Measurements from ENCODE around the gene DGCR8.

The DGCR8 gene

GRCh38 chr22:20079745-20080444 is at the start of gene DGCR8:
TSS of gene DGCR8 (plus strand) at chr22:20080241. CDS start at chr22:20085964, 5,723 bp downstream.
- peak; percentile 99 for DNase-seq (ENCODE audit: low spot score)

- DNase-seq (ENCODE audit: low spot score) = no peak
Observed at GRCh38 chr22:20031732-20032406, 48.2 kb upstream of the DGCR8 start.

DNA sequence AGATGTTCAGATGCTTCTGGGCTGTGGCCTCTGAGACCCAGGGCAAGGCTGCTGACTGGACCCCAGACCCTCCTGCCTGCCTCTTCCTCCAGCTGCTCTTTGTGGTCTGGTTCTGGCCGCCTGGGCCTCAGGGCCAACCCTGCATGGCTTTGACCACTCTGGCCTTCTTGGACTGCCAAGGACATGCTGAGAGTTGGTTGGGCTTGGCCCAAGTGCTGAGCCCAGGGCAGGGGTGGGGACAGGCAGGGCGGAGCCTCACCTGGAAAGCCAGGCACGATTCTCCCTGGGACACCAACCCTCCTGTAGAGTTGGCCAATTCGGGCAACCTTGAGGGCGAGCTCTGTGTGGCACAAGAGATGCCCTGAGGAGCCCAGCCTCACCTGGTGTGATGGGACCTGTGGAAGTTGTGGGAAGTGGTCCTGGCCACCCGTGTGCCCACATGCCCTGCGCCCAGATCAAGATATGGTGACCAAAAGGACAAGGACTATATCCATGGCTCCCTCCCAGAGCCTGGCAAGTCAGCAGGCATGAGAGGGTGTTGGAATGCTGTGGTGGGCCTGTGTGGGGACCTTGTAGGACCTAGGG is 47.5 kb upstream of the DGCR8 start:
- no peak for DNase-seq (ENCODE audit: low spot score)

DNA sequence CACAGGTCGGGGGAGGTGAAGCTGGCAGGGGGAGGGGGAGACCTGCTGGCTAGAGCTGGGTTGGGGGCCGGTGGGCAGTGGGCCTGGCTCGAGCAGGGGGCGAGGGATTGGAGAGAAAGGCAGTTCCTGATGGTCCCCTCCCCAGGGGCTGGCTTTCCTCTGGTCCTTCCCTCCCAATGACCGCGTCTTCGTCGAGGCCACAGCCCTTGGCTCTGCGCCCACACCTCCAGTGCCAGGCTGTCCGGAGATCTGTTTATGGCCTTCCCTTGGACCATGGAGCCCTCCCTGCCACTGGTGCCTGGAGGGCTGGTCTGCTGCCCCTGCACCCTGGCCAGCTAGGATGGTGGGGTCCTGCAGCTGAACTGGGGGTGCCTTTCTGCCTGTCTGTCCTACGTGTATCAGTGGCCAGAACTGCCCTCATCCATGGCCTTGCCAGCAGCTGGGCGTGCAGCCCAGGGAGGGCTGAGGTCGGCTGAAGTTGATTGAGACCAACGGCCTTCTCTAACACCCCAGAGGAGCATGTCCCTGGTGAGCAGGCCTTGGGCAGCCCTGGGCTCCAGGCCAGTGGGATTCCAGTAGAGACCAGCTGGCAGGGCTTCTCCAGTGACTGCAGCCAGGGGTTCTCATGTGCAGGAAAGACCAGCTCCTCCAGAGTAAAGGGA is 46.9 kb upstream of the DGCR8 start:
- peak; percentile 37 for DNase-seq (ENCODE audit: low spot score)

DNA sequence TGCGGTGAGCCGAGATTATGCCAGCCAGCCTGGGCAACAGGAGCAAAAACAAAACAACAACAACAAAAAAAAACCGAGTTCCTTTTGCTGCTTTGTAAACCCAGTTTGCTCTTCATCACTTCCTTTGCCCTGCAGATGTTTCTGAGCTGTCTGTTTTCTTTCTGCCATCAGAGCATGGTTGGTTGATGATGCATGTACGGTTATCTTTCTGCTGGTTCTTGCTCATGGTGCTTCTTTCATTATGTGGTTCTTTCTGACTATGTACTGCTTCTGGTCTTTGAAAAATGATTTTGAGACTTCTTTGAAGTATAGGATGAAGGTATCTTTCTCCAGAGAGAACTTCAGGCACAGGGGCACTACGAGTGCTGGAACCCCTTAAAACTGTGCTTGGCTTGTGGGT is 45.9 kb upstream of the DGCR8 start:
- no peak for DNase-seq (ENCODE audit: low spot score)

DNA sequence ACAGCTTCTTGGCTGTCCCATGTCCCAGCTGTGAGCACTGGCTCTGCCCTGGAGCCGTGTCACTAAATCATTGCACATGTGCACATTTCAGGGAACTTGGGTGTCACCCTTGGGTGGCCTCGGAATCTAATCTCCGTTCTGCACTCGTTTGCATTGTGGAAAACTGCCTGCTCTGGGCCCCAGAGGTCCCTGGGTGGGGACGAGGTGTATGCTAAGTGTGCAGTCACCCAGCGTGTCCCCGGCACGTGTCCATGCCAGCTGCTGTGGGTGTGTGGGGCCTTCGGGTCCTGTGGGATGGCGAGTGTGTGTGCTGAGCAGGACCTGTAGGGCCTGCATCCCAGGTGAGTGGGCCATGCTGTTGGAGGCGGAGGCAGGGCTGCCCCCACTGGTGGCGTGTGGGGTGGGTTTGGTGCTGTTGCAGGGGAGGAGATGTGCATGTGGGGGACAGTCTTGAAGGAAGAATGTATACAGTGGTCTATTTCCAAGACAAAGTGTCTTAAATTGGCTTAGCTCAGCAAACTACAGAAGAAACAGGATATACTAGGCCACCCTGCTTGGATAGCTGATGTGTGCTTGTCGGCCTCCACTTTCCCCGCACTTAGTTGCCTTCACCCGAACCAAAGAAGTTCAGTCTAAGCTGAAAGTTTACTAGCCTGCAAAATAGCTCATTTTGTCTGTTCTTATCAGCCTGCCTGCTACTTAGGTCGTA is 44.5 kb upstream of the DGCR8 start:
- DNase-seq (ENCODE audit: low spot score) = no peak

DNA sequence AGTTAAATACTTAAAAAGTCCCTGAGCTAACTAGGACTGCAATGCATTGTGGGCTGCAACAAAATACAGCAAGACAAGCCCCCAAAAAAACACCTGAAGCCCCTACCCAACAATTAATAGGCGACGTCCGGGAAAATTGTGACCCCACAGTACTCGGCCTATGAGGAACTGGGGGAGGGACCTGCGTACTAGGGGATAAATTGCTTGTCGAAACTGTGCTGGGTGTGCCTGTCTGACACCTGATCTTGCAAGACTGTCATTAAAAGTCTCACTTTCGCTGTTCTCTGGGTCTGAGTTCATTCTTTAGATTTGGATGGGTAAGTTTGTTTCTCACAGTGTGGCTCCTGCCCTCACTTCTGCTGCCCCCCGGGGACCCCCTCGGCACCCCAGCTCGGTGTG is 44.0 kb upstream of the DGCR8 start:
- no peak for DNase-seq (ENCODE audit: low spot score)

DNA sequence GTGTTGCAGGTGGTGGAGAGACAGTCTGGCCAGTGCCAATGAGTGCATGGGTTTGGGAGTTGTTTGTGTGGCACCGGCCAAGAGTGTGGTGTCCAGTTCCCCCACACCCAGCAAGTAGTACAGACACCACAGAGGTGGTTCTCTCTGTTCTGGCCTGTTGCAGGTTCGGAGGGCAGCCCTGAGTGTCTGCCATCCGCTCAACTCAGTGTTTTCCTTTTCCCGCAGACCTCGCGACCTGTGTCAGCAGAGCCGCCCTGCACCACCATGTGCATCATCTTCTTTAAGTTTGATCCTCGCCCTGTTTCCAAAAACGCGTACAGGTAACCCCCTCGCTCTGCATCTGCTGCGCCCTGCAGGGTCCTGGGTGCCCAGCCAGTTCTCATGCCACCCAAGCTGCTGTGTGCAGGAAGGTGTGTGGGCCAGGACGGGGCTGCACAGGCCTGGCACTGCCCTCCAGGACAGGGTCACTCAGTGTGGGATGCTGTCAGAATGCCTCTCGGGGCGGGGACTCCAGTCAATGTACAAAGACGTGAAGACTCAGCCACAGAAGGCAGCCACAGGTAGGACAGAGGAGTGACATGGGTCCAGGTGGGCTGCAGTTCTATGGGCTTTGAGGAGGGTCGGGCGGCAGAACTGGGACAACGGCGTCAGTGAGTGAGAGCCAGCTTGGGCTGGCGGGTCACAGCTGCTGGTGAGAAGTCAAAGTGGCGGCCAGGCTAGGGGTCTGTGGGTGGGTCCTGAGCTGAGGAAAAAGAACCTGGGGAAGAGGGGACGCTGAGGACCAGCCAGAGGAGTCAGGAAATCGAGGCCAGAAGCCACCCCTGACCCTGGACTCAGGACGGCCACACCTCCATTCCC is 43.3 kb upstream of the DGCR8 start:
- DNase-seq (ENCODE audit: low spot score) = no peak

- DNase-seq (ENCODE audit: low spot score) = no peak
Observed at GRCh38 chr22:20037419-20037818, 42.6 kb upstream of the DGCR8 start.

DNA sequence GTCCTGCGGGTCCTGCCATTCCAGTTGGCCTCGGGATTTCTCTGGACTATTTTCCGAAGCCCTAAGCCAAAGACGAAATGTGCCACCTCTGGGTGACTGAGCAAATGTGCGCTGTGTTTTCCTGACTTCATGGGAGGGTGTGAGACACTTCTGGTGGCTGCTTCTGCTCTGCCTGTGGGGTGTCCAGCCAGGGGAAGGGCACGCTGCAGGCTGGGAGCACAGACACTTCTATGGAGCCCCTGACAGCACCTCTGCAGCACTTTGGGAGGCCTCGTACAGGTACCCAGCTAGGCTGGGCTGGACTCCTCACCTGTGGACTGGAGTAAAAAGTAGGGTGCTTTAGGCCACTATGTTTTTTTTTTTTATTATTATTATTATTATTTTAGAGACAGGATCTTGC is 41.5 kb upstream of the DGCR8 start:
- no peak for DNase-seq (ENCODE audit: low spot score)

DNA sequence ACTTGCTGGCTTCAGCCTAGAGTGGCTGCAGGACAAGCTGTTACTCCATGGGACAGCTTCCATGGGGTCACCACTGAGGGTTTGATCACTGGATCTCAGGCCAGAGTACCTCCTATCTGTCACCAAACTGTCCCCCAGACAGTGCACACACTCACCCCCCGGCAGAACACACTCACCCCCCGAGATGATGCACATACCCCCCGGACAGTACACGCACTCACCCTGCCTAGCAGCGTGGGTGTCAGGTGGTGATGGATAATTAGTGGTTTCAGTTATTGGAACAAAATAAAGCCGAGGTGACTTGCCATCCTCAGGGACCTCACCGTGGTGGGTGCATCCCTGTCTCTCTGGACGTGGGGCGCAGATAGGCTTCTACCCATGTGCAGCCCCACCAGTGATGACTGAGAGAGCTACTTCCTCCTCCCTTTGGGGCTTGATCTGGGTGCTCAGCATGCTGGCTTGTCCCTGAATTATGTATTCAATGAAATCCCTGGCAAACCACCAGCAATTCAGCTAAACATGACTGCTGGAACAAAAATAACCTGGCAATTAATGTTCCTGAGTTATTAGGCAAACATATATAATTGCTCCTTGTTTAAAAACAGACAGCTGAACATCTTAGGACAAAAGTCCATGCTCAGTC is 40.2 kb upstream of the DGCR8 start:
- no peak for DNase-seq (ENCODE audit: low spot score)

- no peak for DNase-seq (ENCODE audit: low spot score)
Observed at GRCh38 chr22:20040327-20041200, 39.5 kb upstream of the DGCR8 start.

DNA sequence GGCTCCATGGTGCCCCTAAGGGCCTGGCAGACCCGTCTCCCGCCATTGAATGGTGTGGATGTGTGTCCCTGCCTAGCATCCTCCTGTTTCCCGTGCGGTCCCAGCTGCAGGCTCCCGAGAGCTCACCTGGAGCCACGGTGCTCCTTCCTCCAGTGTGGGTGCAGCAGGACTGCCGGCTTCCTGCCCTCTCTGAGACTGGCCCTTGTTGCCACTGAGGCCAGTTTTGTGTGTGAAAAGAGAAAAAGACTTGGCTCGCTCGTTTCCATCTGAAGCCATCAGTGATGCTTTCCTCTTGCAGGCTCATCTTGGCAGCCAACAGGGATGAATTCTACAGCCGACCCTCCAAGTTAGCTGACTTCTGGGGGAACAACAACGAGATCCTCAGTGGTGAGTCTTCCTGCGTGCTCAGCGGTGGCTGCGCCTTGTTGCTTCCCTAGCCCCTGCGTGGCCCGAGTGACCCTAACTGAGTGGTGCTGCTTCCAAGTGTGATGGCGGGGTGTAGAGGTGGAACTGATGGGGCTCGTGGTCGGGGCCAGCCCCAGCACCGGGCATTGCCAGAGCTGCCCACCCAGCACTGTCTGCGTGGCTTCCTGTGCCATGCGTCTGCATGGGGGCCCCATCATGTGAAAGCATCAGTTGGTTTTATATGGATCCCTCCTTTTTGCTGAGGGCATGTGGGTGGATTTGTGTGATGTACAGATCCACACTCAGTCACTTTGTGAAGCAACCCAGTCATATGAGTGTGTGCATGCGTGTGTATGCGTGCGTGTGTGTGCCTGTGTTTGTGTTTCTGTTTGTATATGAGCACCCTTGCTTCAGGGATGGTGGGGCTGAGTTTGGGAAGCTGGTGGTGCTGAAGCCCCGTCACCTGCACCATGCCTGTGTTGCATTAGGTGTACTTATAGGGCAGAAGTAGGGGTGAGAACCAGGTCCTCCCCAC is 36.7 kb upstream of the DGCR8 start:
- DNase-seq (ENCODE audit: low spot score) = no peak

DNA sequence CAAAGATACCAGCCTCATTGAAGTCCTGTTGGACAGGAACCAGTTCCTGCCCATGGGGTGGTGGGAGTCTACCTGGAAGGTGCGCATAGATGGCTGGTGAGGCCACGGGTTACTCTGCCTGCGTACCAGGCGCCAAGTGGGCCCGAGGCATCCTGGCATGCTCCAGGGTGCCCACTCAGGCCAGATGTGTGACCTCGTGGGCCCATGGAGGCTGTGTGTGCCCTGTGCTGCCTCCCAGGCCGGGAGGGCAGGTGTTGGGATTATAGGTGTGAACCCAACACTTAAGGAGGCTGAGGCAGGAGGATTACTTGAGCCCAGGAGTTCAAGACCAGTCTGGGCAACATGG is 36.1 kb upstream of the DGCR8 start:
- no peak for DNase-seq (ENCODE audit: low spot score)

- DNase-seq (ENCODE audit: low spot score) = no peak
Observed at GRCh38 chr22:20044495-20045151, 35.4 kb upstream of the DGCR8 start.

- DNase-seq (ENCODE audit: low spot score) = no peak
Observed at GRCh38 chr22:20046730-20047129, 33.3 kb upstream of the DGCR8 start.

GRCh38 chr22:20051927-20052308 is 28.1 kb upstream of the DGCR8 start:
- DNase-seq (ENCODE audit: low spot score) = no peak
